WTC11 (cell line): ENCODE measurements around the gene PLPPR1. TPM values are rescaled to one million over a fixed set of nuclear protein-coding genes. Genes with fewer than 3 reads are reported as not detected.

Experiments used
- ATAC-seq: fragments of 200-7000 bp; cut with Tn5 transposase; 2 replicates; pipeline ENCODE4 v1.10.0; 2021; ENCODE audit warnings: mild to moderate bottlenecking, moderate library complexity
- CTCF ChIA-PET: fragments of 300-600 bp; sonication (Branson Sonifier 250); formaldehyde crosslinking; loops from one replicate; lab custom pipeline; 2021; ENCODE audit warnings: antibody characterized with exemption; lab: Charles Lee
- POLR2A ChIA-PET: fragments of 350-600 bp; sonication (Branson Sonifier 250); formaldehyde crosslinking; loops from one replicate; lab custom pipeline; 2021; ENCODE audit warnings: antibody characterized with exemption; lab: Charles Lee
- DNase-seq: peaks from one replicate; pipeline ENCODE4 v3.0.0; 2021; ENCODE audit warnings: low spot score
- H3K27ac Mint-ChIP-seq: 2 replicates; pipeline ENCODE4 v1.8.0; 2021; ENCODE audit warnings: mixed read lengths
- H3K27me3 Mint-ChIP-seq: 2 replicates; pipeline ENCODE4 v1.8.0; 2021; ENCODE audit warnings: low read depth, mild to moderate bottlenecking, moderate library complexity, mixed read lengths
- H3K36me3 Mint-ChIP-seq: 2 replicates; pipeline ENCODE4 v1.8.0; 2021; ENCODE audit warnings: mixed read lengths
- H3K4me1 Mint-ChIP-seq: 2 replicates; pipeline ENCODE4 v1.8.0; 2022; ENCODE audit warnings: mixed read lengths
- H3K4me3 Mint-ChIP-seq: 2 replicates; pipeline ENCODE4 v1.8.0; 2021; ENCODE audit warnings: mild to moderate bottlenecking, moderate library complexity, mixed read lengths
- H3K9me3 Mint-ChIP-seq: 2 replicates; pipeline ENCODE4 v1.8.0; 2021; ENCODE audit warnings: mixed read lengths
- ATF1 ChIP-seq: sonication (generic); formaldehyde crosslinking; IDR thresholded peaks from 2 replicates; pipeline ENCODE4 v1.8.1; 2023; ENCODE audit warnings: mild to moderate bottlenecking, moderate library complexity, missing genetic modification reagents
- CDX4 ChIP-seq: fragments of 250-450 bp; sonication (Bioruptor Pico); IDR thresholded peaks from 2 replicates; pipeline ENCODE4 v1.9.0; 2021; ENCODE audit warnings: moderate library complexity, mild to moderate bottlenecking, inconsistent platforms, borderline replicate concordance
- CREB1 ChIP-seq: sonication (generic); formaldehyde crosslinking; IDR thresholded peaks from 2 replicates; pipeline ENCODE4 v1.8.0; 2023; ENCODE audit warnings: mild to moderate bottlenecking, missing genetic modification reagents
- ESRRA ChIP-seq: sonication (generic); formaldehyde crosslinking; IDR thresholded peaks from 2 replicates; pipeline ENCODE4 v1.8.1; 2022; ENCODE audit warnings: mild to moderate bottlenecking, missing genetic modification reagents, borderline replicate concordance
- FOXP1 ChIP-seq: sonication (generic); formaldehyde crosslinking; IDR thresholded peaks from 2 replicates; pipeline ENCODE4 v1.8.0; 2022; ENCODE audit warnings: missing genetic modification reagents, mild to moderate bottlenecking, moderate library complexity, borderline replicate concordance
- JAZF1 ChIP-seq: fragments of 250-450 bp; sonication (Bioruptor Pico); IDR thresholded peaks from 2 replicates; pipeline ENCODE4 v1.9.0; 2021; ENCODE audit warnings: moderate library complexity, mild to moderate bottlenecking, inconsistent platforms
- NFE2L1 ChIP-seq: sonication (generic); formaldehyde crosslinking; IDR thresholded peaks from 2 replicates; pipeline ENCODE4 v1.8.1; 2023; ENCODE audit warnings: missing genetic modification reagents
- NR3C1 ChIP-seq: sonication (generic); formaldehyde crosslinking; conservative IDR thresholded peaks from 2 replicates; pipeline ENCODE4 v1.8.1; 2023; ENCODE audit warnings: low read depth, mild to moderate bottlenecking, missing genetic modification reagents
- RORB ChIP-seq: fragments of 250-450 bp; sonication (Bioruptor Pico); IDR thresholded peaks from 2 replicates; pipeline ENCODE4 v1.9.0; 2021; ENCODE audit warnings: mild to moderate bottlenecking
- ZBTB21 ChIP-seq: sonication (generic); formaldehyde crosslinking; IDR thresholded peaks from 2 replicates; pipeline ENCODE4 v1.8.1; 2023; ENCODE audit warnings: mild to moderate bottlenecking, missing genetic modification reagents, borderline replicate concordance
- ZNF317 ChIP-seq: sonication (generic); formaldehyde crosslinking; IDR thresholded peaks from 2 replicates; pipeline ENCODE4 v1.8.1; 2023; ENCODE audit warnings: low read depth, mild to moderate bottlenecking, moderate library complexity, missing genetic modification reagents, borderline replicate concordance
- total RNA-seq: library from RNA; stranded (reverse); gene quantifications from 3 replicates; pipeline ENCODE4 v1.2.3, GENCODE V29; 2021
- TF ChIP-seq, protein P1 (sequence below): sonication (generic); formaldehyde crosslinking; IDR thresholded peaks from 2 replicates; pipeline ENCODE4 v1.8.1; 2023; ENCODE audit warnings: mild to moderate bottlenecking, moderate library complexity, missing genetic modification reagents
- TF ChIP-seq, protein P2 (sequence below): sonication (generic); formaldehyde crosslinking; IDR thresholded peaks from 2 replicates; pipeline ENCODE4 v1.8.1; 2022; ENCODE audit warnings: low read depth, missing genetic modification reagents, borderline replicate concordance
- TF ChIP-seq, protein P3 (sequence below): fragments of 250-450 bp; sonication (Bioruptor Pico); IDR thresholded peaks from 2 replicates; pipeline ENCODE4 v1.9.0; 2021; ENCODE audit warnings: mild to moderate bottlenecking, borderline replicate concordance
- TF ChIP-seq, protein P4 (sequence below): fragments of 250-450 bp; sonication (Bioruptor Pico); IDR thresholded peaks from 2 replicates; pipeline ENCODE4 v1.9.0; 2021; ENCODE audit warnings: mild to moderate bottlenecking
- TF ChIP-seq, protein P5 (sequence below): sonication (generic); formaldehyde crosslinking; IDR thresholded peaks from 2 replicates; pipeline ENCODE4 v1.8.0; 2022; ENCODE audit warnings: mild to moderate bottlenecking, missing genetic modification reagents

PLPPR1 gene
- total RNA-seq, 1 experiment from 2014 or later, result 1.5 TPM

DNA sequence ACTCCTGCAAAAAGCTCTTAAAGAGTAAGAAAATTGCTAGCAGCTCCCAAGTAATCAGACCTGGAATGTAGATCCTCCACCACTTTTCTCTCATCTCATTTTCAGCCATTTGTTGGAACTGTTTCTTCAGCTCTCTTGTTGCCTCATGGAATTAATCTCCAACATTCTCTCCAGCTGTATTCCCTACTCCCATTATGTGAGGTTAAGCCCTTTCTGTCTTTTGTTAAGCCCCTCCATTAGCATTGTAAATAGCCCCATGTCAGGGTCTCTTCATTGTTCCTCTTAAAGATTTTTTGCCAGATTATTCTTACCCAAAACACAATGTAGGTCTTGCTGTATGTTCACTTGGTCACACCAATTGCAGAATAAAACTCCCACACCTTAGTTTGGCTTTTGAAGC lies 119.8 kb downstream of the PLPPR1 start (continued):
- TF ChIP-seq, protein P1, sequence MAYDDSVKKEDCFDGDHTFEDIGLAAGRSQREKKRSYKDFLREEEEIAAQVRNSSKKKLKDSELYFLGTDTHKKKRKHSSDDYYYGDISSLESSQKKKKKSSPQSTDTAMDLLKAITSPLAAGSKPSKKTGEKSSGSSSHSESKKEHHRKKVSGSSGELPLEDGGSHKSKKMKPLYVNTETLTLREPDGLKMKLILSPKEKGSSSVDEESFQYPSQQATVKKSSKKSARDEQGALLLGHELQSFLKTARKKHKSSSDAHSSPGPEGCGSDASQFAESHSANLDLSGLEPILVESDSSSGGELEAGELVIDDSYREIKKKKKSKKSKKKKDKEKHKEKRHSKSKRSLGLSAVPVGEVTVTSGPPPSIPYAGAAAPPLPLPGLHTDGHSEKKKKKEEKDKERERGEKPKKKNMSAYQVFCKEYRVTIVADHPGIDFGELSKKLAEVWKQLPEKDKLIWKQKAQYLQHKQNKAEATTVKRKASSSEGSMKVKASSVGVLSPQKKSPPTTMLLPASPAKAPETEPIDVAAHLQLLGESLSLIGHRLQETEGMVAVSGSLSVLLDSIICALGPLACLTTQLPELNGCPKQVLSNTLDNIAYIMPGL, result no peak
- no peak for TF ChIP-seq ESRRA (CRISPR knock-in tag)
- TF ChIP-seq, protein P2, sequence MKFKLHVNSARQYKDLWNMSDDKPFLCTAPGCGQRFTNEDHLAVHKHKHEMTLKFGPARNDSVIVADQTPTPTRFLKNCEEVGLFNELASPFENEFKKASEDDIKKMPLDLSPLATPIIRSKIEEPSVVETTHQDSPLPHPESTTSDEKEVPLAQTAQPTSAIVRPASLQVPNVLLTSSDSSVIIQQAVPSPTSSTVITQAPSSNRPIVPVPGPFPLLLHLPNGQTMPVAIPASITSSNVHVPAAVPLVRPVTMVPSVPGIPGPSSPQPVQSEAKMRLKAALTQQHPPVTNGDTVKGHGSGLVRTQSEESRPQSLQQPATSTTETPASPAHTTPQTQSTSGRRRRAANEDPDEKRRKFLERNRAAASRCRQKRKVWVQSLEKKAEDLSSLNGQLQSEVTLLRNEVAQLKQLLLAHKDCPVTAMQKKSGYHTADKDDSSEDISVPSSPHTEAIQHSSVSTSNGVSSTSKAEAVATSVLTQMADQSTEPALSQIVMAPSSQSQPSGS (CRISPR knock-in tag), result no peak
- TF ChIP-seq CDX4, result no peak
- TF ChIP-seq, protein P3, sequence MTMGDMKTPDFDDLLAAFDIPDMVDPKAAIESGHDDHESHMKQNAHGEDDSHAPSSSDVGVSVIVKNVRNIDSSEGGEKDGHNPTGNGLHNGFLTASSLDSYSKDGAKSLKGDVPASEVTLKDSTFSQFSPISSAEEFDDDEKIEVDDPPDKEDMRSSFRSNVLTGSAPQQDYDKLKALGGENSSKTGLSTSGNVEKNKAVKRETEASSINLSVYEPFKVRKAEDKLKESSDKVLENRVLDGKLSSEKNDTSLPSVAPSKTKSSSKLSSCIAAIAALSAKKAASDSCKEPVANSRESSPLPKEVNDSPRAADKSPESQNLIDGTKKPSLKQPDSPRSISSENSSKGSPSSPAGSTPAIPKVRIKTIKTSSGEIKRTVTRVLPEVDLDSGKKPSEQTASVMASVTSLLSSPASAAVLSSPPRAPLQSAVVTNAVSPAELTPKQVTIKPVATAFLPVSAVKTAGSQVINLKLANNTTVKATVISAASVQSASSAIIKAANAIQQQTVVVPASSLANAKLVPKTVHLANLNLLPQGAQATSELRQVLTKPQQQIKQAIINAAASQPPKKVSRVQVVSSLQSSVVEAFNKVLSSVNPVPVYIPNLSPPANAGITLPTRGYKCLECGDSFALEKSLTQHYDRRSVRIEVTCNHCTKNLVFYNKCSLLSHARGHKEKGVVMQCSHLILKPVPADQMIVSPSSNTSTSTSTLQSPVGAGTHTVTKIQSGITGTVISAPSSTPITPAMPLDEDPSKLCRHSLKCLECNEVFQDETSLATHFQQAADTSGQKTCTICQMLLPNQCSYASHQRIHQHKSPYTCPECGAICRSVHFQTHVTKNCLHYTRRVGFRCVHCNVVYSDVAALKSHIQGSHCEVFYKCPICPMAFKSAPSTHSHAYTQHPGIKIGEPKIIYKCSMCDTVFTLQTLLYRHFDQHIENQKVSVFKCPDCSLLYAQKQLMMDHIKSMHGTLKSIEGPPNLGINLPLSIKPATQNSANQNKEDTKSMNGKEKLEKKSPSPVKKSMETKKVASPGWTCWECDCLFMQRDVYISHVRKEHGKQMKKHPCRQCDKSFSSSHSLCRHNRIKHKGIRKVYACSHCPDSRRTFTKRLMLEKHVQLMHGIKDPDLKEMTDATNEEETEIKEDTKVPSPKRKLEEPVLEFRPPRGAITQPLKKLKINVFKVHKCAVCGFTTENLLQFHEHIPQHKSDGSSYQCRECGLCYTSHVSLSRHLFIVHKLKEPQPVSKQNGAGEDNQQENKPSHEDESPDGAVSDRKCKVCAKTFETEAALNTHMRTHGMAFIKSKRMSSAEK (CRISPR knock-in tag), result no peak
- TF ChIP-seq NR3C1 (CRISPR knock-in tag), result no peak
- no peak for TF ChIP-seq CREB1 (CRISPR knock-in tag)

DNA sequence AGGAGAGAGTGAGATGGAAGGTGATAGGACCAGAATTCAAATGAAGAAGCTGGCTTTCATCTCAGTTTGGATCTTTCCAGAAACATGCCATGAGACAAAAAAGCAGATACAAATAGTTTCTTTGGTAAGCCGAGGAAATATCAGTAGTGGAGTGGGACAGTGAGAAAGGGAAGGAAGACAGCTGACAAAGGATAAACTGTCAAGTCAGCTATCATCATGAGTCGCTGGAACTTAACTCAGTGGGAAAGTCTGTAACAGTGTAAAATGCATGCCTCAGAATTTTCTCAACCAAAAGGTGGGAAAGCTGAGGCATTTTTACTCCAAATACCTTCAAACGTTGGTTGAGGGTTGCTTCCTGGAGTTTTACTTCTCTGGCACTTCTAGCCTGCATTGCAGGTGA lies 129.8 kb downstream of the PLPPR1 start:
- TF ChIP-seq CREB1 (CRISPR knock-in tag) (no peak), ZNF317 (CRISPR knock-in tag) (0 out of 2 replicates have a peak, but pooled peaks have one; percentile 47), ZBTB21 (no peak)
- TF ChIP-seq, all 79 proteins: peak for 1
- Mint-ChIP-seq H3K27me3 (no peaks in the 10 kb centered on the region), H3K4me1 (peaks cover 21% of the 10 kb centered on the region), H3K4me3 (no peak overlapping the region), H3K27ac (no peak overlapping the region), H3K36me3 (no peaks in the 10 kb centered on the region), H3K9me3 (no peaks in the 10 kb centered on the region)
- ATAC-seq (no peak), DNase-seq (no peak)
- POLR2A ChIA-PET, result no interaction called here
- CTCF ChIA-PET, result interaction anchor here (0.8 kb wide), 1 partner anchor 39 kb away, joined by 3 read pairs; no protein-coding TSS in a partner anchor

- Mint-ChIP-seq H3K4me1 (peaks cover 22% of the 10 kb centered on the region), H3K4me3 (no peak overlapping the region), H3K36me3 (no peaks in the 10 kb centered on the region), H3K27ac (no peak overlapping the region), H3K27me3 (no peaks in the 10 kb centered on the region), H3K9me3 (no peaks in the 10 kb centered on the region)
- CTCF ChIA-PET, result interaction anchor here (1.3 kb wide), 1 partner anchor 43 kb away, joined by 3 read pairs; no protein-coding TSS in a partner anchor
- POLR2A ChIA-PET, result no interaction called here
- TF ChIP-seq ATF1 (CRISPR knock-in tag), result no peak
- DNase-seq, result no peak
- ATAC-seq, result no peak
These were observed 133.7 kb downstream of the PLPPR1 start for GRCh38 chr9:101162231-101162630.

DNA sequence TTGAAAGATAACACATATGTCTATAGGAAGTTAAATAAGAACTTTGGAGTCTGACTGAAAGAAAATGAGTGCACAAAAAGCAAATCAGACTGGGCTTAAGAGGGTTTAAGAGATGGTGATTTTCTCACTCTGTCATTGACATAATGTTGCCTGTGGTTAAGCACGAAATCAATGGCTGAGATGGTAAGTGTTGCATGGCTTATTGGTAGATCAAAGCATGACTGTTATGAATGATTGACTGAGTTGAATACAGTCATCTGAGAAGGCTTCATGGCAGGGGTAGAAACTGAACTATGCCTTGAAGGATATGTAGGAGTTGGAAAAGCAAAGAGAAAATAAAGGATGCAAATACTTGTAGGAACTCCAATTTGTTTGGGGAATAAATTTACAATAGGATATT lies 136.6 kb downstream of the PLPPR1 start:
- POLR2A ChIA-PET, result no interaction called here

More for the DNA sequence above, 136.6 kb downstream of the PLPPR1 start:
- ATAC-seq, result no peak
- Mint-ChIP-seq H3K4me3 (no peak overlapping the region), H3K4me1 (peaks cover 18% of the 10 kb centered on the region), H3K9me3 (peaks cover 4% of the 10 kb centered on the region), H3K36me3 (no peaks in the 10 kb centered on the region), H3K27ac (no peak overlapping the region), H3K27me3 (no peaks in the 10 kb centered on the region)
- TF ChIP-seq RORB, result no peak
- TF ChIP-seq JAZF1 (CRISPR knock-in tag), result no peak
- TF ChIP-seq, protein P4, sequence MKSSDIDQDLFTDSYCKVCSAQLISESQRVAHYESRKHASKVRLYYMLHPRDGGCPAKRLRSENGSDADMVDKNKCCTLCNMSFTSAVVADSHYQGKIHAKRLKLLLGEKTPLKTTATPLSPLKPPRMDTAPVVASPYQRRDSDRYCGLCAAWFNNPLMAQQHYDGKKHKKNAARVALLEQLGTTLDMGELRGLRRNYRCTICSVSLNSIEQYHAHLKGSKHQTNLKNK (CRISPR knock-in tag), result no peak
- TF ChIP-seq FOXP1 (CRISPR knock-in tag), result no peak
- no peak for TF ChIP-seq NFE2L1 (CRISPR knock-in tag)
- TF ChIP-seq, protein P5, sequence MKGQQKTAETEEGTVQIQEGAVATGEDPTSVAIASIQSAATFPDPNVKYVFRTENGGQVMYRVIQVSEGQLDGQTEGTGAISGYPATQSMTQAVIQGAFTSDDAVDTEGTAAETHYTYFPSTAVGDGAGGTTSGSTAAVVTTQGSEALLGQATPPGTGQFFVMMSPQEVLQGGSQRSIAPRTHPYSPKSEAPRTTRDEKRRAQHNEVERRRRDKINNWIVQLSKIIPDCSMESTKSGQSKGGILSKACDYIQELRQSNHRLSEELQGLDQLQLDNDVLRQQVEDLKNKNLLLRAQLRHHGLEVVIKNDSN, result no peak
- TF ChIP-seq ESRRA (CRISPR knock-in tag), result no peak
- no peak for DNase-seq
- CTCF ChIA-PET, result no interaction called here
